K562 (cell line): ENCODE measurements around the gene HINT3. TPM values are rescaled to one million over a fixed set of nuclear protein-coding genes. Genes with fewer than 3 reads are reported as not detected.

Experiments used
- ATAC-seq: fragments of 200-7000 bp; cut with Tn5 transposase; 3 replicates; pipeline ENCODE4 v1.9.1; 2020; ENCODE audit warnings: moderate library complexity
- BruUV-seq: library from RNA; stranded (reverse); fragments of 400-500 nt; replicated peaks from 2 replicates; lab custom pipeline; 2021; lab: Mats Ljungman, UMichigan
- CTCF ChIA-PET: fragments of 300-600 bp; formaldehyde crosslinking; extraction: SDS; loops from one replicate; lab custom pipeline; 2021; ENCODE audit warnings: low intra/inter-chr PET ratio; lab: Yijun Ruan, JAX
- POLR2A ChIA-PET: fragments of 300-600, 350-650 bp; sonication (Branson Sonifier 250); formaldehyde crosslinking; extraction: SDS; loops from one replicate; lab custom pipeline; 2021; ENCODE audit warnings: antibody characterized with exemption, inconsistent platforms; lab: Yijun Ruan, JAX
- DNase-seq, 4 experiments: peaks; one replicate each; pipeline versions ENCODE4 v3.0.0 to v3.0.0-alpha.2; 2011 to 2018; ENCODE audit warnings: low spot score in 3 of 4, mixed read lengths in 3 of 4; ENCODE audit errors: extremely low read depth in 1 of 4
- FAIRE-seq: peaks from 2 replicates; lab custom pipeline; 2011; peaks lifted over from hg19 to GRCh38; lab: Jason Lieb, UNC
- H2AFZ ChIP-seq: 2 replicates; pipeline ENCODE4 v1.6.0; 2011; ENCODE audit warnings: low read depth, low read length, control low read depth, inconsistent platforms
- H3K27ac ChIP-seq: fragments of 200-600 bp; 3 replicates; pipeline ENCODE4 v1.8.0; 2011; ENCODE audit warnings: low read depth, mild to moderate bottlenecking, control low read depth, inconsistent platforms, low read length, moderate library complexity, mixed read lengths; ENCODE audit errors: extremely low read depth
- H3K27me3 ChIP-seq, 2 experiments: fragments of 300-600 bp in 1 of 2; 2 replicates in 1 of 2; 3 replicates in 1 of 2; pipeline versions ENCODE4 v1.6.0 to v1.8.0; 2011; ENCODE audit warnings: inconsistent platforms in 2 of 2, low read length in 2 of 2, mild to moderate bottlenecking in 1 of 2, mixed read lengths in 1 of 2, moderate library complexity in 1 of 2; ENCODE audit not compliant: control insufficient read depth in 2 of 2, insufficient read depth in 2 of 2
- H3K36me3 ChIP-seq: fragments of 300-600 bp; 3 replicates; pipeline ENCODE4 v1.8.0; 2011; ENCODE audit warnings: mild to moderate bottlenecking, low read length, inconsistent platforms; ENCODE audit not compliant: control insufficient read depth, insufficient read depth
- H3K4me1 ChIP-seq, 2 experiments: fragments of 200-600 bp in 1 of 2; replicated peaks in 1 of 2; 2 replicates in 1 of 2; 3 replicates in 1 of 2; pipeline versions ENCODE4 v1.5.1 to v1.8.0; 2011; ENCODE audit warnings: inconsistent platforms in 2 of 2, low read length in 2 of 2, mild to moderate bottlenecking in 1 of 2, mixed read lengths in 1 of 2, moderate library complexity in 1 of 2; ENCODE audit not compliant: control insufficient read depth in 2 of 2, insufficient read depth in 2 of 2
- H3K4me2 ChIP-seq: 2 replicates; pipeline ENCODE4 v1.6.1; 2011; ENCODE audit warnings: low read length, control low read depth, inconsistent platforms, mixed read lengths; ENCODE audit not compliant: insufficient read depth
- H3K4me3 ChIP-seq: fragments of 200-600 bp; sonication (generic), shearing (Covaris generic); 2 replicates; pipeline ENCODE4 v1.5.1; 2016; ENCODE audit warnings: control low read depth, inconsistent platforms
- H3K79me2 ChIP-seq: fragments of 200-600 bp; 3 replicates; pipeline ENCODE4 v1.8.0; 2011; ENCODE audit warnings: low read length, inconsistent platforms; ENCODE audit not compliant: control insufficient read depth, insufficient read depth
- H3K9ac ChIP-seq, 2 experiments: 2 replicates each; pipeline versions ENCODE4 v1.6.0 to v1.6.1; 2011; ENCODE audit warnings: low read depth in 2 of 2, low read length in 2 of 2, control low read depth in 1 of 2, inconsistent platforms in 1 of 2, mild to moderate bottlenecking in 1 of 2, mixed read lengths in 1 of 2; ENCODE audit not compliant: insufficient read depth in 1 of 2
- H3K9me1 ChIP-seq: one replicate; pipeline ENCODE4 v1.6.0; 2011; ENCODE audit warnings: inconsistent platforms, mild to moderate bottlenecking, low read length, moderate library complexity; ENCODE audit not compliant: control insufficient read depth, insufficient read depth
- H3K9me3 ChIP-seq: replicated peaks from 2 replicates; pipeline ENCODE4 v1.5.1; 2011; ENCODE audit warnings: low read depth, low read length, inconsistent platforms; ENCODE audit not compliant: control insufficient read depth, insufficient read depth
- H4K20me1 ChIP-seq: replicated peaks from 2 replicates; pipeline ENCODE4 v1.6.1; 2011; ENCODE audit warnings: low read length, inconsistent platforms, mixed read lengths; ENCODE audit not compliant: control insufficient read depth, insufficient read depth
- CREBBP ChIP-seq: IDR thresholded peaks from one replicate; pipeline ENCODE4 v1.6.1; 2012; ENCODE audit warnings: low read depth, mild to moderate bottlenecking, control low read depth, inconsistent platforms, low read length
- GATA2 ChIP-seq: sonication (generic); formaldehyde crosslinking; IDR thresholded peaks from 2 replicates; pipeline ENCODE4 v1.4.0; 2020; ENCODE audit warnings: mild to moderate bottlenecking, missing genetic modification reagents
- GATAD2B ChIP-seq: fragments of 450-650 bp; IDR thresholded peaks from 2 replicates; pipeline ENCODE4 v1.6.1; 2017; ENCODE audit warnings: mild to moderate bottlenecking, borderline replicate concordance
- HNRNPL ChIP-seq: fragments of 200-400 bp; formaldehyde crosslinking; IDR thresholded peaks from 2 replicates; pipeline ENCODE4 v1.6.1; 2017; ENCODE audit warnings: low read depth, mild to moderate bottlenecking, low read length
- HOXB6 ChIP-seq: fragments of 250-450 bp; sonication (Bioruptor Pico); IDR thresholded peaks from 2 replicates; pipeline ENCODE4 v1.5.1; 2022; ENCODE audit warnings: mild to moderate bottlenecking, borderline replicate concordance
- MEIS2 ChIP-seq: fragments of 450-650 bp; IDR thresholded peaks from 2 replicates; pipeline ENCODE4 v1.6.1; 2014; ENCODE audit warnings: mild to moderate bottlenecking; ENCODE audit not compliant: partially characterized antibody
- MTF1 ChIP-seq: fragments of 250-450 bp; sonication (Bioruptor Pico); IDR thresholded peaks from 2 replicates; pipeline ENCODE4 v1.9.0; 2021; ENCODE audit warnings: moderate library complexity, mild to moderate bottlenecking, inconsistent platforms, borderline replicate concordance
- NELFE ChIP-seq: IDR thresholded peaks from 2 replicates; pipeline ENCODE4 v1.6.1; 2011; ENCODE audit warnings: mild to moderate bottlenecking; ENCODE audit not compliant: insufficient read depth, insufficient read length
- PYGO2 ChIP-seq: fragments of 450-650 bp; IDR thresholded peaks from 2 replicates; pipeline ENCODE4 v1.6.1; 2016; ENCODE audit warnings: mild to moderate bottlenecking, missing genetic modification characterization, moderate library complexity, missing compliant biosample characterization
- SMAD4 ChIP-seq: fragments of 250-450 bp; sonication (Bioruptor Pico); conservative IDR thresholded peaks from 2 replicates; pipeline ENCODE4 v1.8.0; 2021; ENCODE audit warnings: inconsistent platforms, mild to moderate bottlenecking, moderate library complexity
- TCF3 ChIP-seq: sonication (generic); formaldehyde crosslinking; IDR thresholded peaks from 2 replicates; pipeline ENCODE4 v1.4.0; 2020; ENCODE audit warnings: mild to moderate bottlenecking, missing genetic modification reagents
- ZNF274 ChIP-seq: IDR thresholded peaks from 2 replicates; pipeline ENCODE4 v1.6.1; 2011; ENCODE audit warnings: low read depth, mild to moderate bottlenecking, low read length, moderate library complexity, borderline replicate concordance
- ZNF316 ChIP-seq: fragments of 450-650 bp; IDR thresholded peaks from 2 replicates; pipeline ENCODE4 v1.6.1; 2016
- WGBS: fragments of 100-300 bp; shearing (Covaris generic); methylation state at CpG from one replicate; pipeline ENCODE4 v1.1.6; 2016; ENCODE audit warnings: low coverage, mixed read lengths; ENCODE audit not compliant: insufficient coverage; ENCODE audit errors: missing lambda C conversion rate; 5-methylcytosine and 5-hydroxymethylcytosine counted together
- in situ Hi-C: fragments of 300-500 bp; cut with MboI; formaldehyde crosslinking; loops from 4 replicates; pipeline ENCODE4 v1.15.0; 2018; ENCODE audit warnings: inconsistent platforms, mixed read lengths
- intact Hi-C: fragments of 100-400 bp; cut with micrococcal nuclease; formaldehyde crosslinking; loops from 2 replicates; pipeline ENCODE4 v1.14.2; 2022
- polyA plus RNA-seq, 8 experiments: library from polyadenylated mRNA; depleted of rRNA in 4 of 8; stranded (reverse) in 5 of 8; unstranded in 3 of 8; fragments of >200 nt; fragmentation: Nextera tagmentation in 2 of 8; fragmentation: Illumina TruSeq in 1 of 8; extraction: Ambion mirVana in 2 of 8; extraction: Trizol in 1 of 8; gene quantifications; 2 replicates each; pipeline versions ENCODE4 v1.2.1 to v1.2.3, GENCODE V29; 2011 to 2014; ENCODE audit warnings: inconsistent platforms in 1 of 8, missing spikeins in 1 of 8
- total RNA-seq, 7 experiments: library from RNA; depleted of rRNA in 6 of 7; stranded (reverse); fragments of >200 nt in 6 of 7; fragmentation: Illumina TruSeq in 2 of 7; extraction: Trizol in 2 of 7; gene quantifications; 2 replicates each; pipeline versions ENCODE4 v1.2.1 to v1.2.3, GENCODE V29; 2011 to 2021; ENCODE audit warnings: low replicate concordance in 1 of 7
- TF ChIP-seq, protein P1 (sequence below), 3 experiments: fragments of 200-800 bp in 1 of 3; sonication (Bioruptor generic) in 1 of 3; sonication (generic) in 1 of 3; formaldehyde crosslinking in 1 of 3; IDR thresholded peaks; 2 replicates each; pipeline versions ENCODE4 v1.6.1 to v1.8.0; 2016 to 2022; ENCODE audit warnings: mild to moderate bottlenecking in 2 of 3, missing compliant biosample characterization in 2 of 3, missing genetic modification characterization in 2 of 3, missing genetic modification reagents in 1 of 3

Gene HINT3
- total and polyA plus RNA-seq, 9 of the 15 experiments (the other 6 are each of a cell fraction or from before 2014, with no cell fraction given), result 1.4 to 16.6 (median 10.8) TPM

DNA sequence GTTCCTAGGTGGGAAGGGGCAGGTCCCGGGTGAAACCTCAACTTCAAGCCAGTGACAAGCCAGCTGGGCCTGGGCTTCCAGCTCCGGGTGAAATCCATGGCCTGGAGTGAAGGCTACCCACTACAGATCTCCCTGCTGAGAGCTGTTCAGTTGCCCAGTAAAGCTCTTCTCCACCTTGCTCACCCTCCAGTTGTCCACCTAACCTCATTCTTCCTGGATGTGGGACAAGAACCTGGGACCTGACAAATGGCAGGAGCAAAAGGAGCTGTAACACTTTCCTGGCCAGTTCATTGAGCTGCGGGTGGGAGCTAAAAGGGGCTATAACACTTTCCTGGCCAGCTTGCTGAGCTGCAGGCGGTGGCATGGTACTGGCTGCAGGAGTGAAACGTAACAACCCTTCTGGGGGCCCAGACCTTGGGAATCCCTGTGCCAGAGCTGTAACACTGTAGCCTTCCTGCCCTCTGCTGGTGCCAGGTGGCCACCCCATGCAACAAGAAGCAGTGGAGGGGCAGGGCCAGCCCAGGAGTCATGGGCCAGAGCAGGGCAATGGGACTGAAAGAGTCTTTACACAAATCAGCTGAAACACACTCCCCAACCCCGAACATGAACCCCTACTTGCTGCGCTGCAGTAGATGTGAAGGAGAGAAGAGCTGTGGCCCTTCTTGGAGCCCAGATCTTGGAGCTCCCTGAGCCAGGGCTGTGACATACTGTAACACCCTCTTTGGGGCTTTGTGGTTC lies 3.6 kb upstream of the HINT3 start:
- intact Hi-C loops, result no loop called here
- 0 out of 2 replicates have a peak overlapping the region, but pooled peaks have one; percentile 6 for H2AFZ ChIP-seq
- no peak for TF ChIP-seq SMAD4 (CRISPR knock-in tag)
- no peak for TF ChIP-seq ZNF274
- TF ChIP-seq GATA2 (CRISPR knock-in tag), result no peak
- TF ChIP-seq HNRNPL, result no peak
- no peak for TF ChIP-seq TCF3 (CRISPR knock-in tag)
- no peak for TF ChIP-seq HOXB6 (CRISPR knock-in tag)
- no peak for TF ChIP-seq MEIS2
- no peak for TF ChIP-seq PYGO2
- TF ChIP-seq GATAD2B, result no peak
- no peak for TF ChIP-seq NELFE
- no peak for TF ChIP-seq CREBBP
- no peak for TF ChIP-seq ZNF316
- TF ChIP-seq MTF1, result no peak
- TF ChIP-seq, protein P1, sequence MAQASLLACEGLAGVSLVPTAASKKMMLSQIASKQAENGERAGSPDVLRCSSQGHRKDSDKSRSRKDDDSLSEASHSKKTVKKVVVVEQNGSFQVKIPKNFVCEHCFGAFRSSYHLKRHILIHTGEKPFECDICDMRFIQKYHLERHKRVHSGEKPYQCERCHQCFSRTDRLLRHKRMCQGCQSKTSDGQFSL (CRISPR knock-in tag; IDR thresholded peaks at IDR 0.05), result peak; percentile 49
- TF ChIP-seq, protein P1 (tag; IDR thresholded peaks at IDR 0.05), result no peak

More for the DNA sequence above, 3.6 kb upstream of the HINT3 start:
- H3K36me3 ChIP-seq, result no peaks in the 10 kb centered on the region
- in situ Hi-C loops, result no loop called here
- no peaks in the 10 kb centered on the region for H3K27me3 ChIP-seq
- H4K20me1 ChIP-seq, result no peaks in the 10 kb centered on the region
- POLR2A ChIA-PET, result interaction anchor here (0.6 to 1.6 kb wide), 3 partner anchors 10 to 1510 kb away, joined by 3 to 7 read pairs (median 3); no protein-coding TSS in a partner anchor
- peaks cover 37 to 51% of the 10 kb centered on the region in 2 experiments; a peak in 4 of 5 replicates for H3K4me1 ChIP-seq
- no peak overlapping the region; a peak in 1 of 4 replicates for H3K9ac ChIP-seq
- H3K79me2 ChIP-seq, result peaks cover 12% of the 10 kb centered on the region
- no peak for FAIRE-seq
- H3K9me1 ChIP-seq, result no peaks in the 10 kb centered on the region
- no peak for DNase-seq
- H3K4me3 ChIP-seq, result no peak overlapping the region
- no peak overlapping the region for H3K27ac ChIP-seq
- WGBS, result 84% methylated on average over 7 of the region's 7 CpGs
- CTCF ChIA-PET, result interaction anchor here (1.4 kb wide), 1 partner anchor 94 kb away, joined by 5 read pairs; no protein-coding TSS in a partner anchor
- ATAC-seq, result no peak
- no TSS peak for BruUV-seq
- peaks cover 5% of the 10 kb centered on the region; the same call in 1 of the 2 replicates for H3K9me3 ChIP-seq
- no peak overlapping the region for H3K4me2 ChIP-seq
